Epithelial cell of esophagus (primary cell): ENCODE data around the gene NEURL1.
"Not testable (repeated sequence)": the region's sequence is repeated elsewhere in the genome, so short reads cannot be mapped to it uniquely, and the experiment has no call there.

Experiments used
- DNase-seq: peaks from one replicate; pipeline ENCODE4 v3.0.0; 2010; ENCODE audit warnings: low read depth
- H3K4me3 ChIP-seq: 2 replicates; pipeline ENCODE4 v1.5.1; 2011; ENCODE audit warnings: mild to moderate bottlenecking, low read length, control low read depth
- TF ChIP-seq, protein P1 (sequence below): IDR thresholded peaks from 2 replicates; pipeline ENCODE4 v1.5.1; 2011; ENCODE audit warnings: low read depth, mild to moderate bottlenecking, low read length, control low read depth, inconsistent platforms; ENCODE audit not compliant: insufficient read depth; ENCODE audit errors: missing control alignments

The NEURL1 gene

DNA sequence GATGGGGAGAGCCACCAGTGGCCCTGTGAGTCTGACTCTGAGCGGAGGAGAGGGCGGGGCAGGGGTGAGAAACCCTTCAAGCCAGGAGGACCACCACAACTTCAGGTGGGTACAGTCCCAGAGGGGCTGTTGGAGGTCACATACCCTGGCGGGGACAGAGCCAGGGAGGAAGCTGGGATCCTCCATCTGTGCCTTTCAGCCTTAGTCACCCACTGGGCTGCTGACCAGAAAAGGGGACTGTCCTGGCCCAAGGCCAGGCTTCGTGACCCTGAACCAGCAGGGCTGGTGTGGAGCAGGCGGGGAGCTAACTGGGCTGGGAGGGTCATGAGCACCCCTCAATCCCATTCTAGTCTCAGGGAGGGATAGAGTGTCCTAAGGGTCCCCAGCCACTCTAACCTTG, 13.0 kb upstream of the NEURL1 start:
- TF ChIP-seq, protein P1, sequence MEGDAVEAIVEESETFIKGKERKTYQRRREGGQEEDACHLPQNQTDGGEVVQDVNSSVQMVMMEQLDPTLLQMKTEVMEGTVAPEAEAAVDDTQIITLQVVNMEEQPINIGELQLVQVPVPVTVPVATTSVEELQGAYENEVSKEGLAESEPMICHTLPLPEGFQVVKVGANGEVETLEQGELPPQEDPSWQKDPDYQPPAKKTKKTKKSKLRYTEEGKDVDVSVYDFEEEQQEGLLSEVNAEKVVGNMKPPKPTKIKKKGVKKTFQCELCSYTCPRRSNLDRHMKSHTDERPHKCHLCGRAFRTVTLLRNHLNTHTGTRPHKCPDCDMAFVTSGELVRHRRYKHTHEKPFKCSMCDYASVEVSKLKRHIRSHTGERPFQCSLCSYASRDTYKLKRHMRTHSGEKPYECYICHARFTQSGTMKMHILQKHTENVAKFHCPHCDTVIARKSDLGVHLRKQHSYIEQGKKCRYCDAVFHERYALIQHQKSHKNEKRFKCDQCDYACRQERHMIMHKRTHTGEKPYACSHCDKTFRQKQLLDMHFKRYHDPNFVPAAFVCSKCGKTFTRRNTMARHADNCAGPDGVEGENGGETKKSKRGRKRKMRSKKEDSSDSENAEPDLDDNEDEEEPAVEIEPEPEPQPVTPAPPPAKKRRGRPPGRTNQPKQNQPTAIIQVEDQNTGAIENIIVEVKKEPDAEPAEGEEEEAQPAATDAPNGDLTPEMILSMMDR = no peak
- DNase-seq = no peak
- no peak overlapping the region for H3K4me3 ChIP-seq

DNA sequence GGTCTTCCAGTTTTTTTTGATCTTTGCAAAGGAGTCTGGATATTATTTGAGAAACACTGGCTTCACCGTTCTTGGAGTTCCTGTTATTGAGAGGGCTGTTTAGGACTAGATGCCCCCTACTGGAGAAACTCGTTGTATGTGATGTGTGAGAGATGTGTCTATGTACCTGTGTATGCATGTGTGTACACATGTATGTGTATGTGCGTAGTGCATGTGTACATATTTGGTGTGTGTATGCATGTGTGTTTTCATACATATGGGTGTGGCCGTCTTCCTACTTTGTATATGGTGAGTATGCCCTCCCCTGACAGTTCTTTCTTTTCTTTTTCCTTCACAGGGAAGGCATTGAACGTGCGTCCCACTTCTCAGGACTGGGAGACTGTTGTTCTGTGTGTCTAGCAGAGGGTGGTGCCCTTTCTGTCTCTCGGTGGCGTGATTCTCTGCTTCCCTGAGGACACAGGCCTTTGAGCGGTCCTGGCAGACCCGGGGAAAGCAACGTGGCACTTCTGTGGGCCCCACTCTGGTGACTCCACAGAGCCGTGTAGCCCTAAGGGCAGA, 11.5 kb upstream of the NEURL1 start:
- TF ChIP-seq, protein P1 = peak; percentile 65
- DNase-seq = peak; percentile 77
- H3K4me3 ChIP-seq = no peak overlapping the region

DNA sequence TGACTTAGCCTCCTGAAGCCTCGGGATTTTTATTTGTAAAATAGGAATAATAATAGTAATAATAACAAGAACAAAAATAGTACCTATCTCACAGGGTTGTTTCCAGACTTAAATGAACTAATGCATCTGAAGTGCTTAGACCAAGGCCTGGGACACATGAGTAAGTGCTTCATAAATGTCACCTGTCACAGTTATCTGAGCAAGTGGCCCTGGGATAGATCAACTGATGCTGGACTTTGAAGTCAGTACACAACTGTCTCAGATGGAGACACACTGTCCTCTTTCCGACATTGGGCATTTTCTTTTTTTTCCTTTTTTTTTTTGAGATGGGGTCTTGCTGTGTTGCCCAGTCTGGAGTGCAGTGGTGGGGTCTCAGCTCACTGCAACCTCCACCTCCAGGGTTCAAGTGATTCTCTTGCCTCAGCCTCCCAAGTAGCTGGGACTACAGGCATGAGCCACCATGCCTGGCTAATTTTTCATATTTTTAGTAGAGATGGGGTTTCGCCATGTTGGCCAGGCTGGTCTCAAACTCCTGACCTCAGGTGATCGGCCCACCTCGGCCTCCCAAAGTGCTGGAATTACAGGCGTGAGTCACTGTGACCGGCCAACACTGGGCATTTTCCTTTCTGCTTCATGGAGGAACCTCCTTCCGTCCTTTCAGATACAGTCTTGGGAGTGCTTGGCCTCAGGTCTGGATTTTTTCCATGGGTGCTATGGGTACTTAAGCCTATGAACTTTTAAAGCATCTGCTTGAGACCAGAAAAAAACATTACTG, 6.7 kb upstream of the NEURL1 start:
- DNase-seq, H3K4me3 ChIP-seq: not testable (repeated sequence)

DNA sequence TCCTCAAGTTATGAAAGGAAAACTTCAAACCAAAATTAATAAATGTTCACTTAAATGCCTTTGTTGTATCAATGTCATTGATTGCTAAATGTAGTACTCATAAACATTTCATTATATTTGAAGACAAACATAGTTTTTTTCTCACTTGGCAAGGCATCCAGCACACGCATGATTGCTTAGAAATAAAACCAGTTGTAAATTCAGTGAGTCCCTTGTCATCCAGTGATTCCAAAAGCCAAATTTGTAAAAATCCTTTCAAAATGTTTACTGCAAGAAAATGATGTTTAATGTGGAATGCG, 6.1 kb upstream of the NEURL1 start:
- DNase-seq = no peak
- H3K4me3 ChIP-seq = no peak overlapping the region
- TF ChIP-seq, protein P1 = no peak

DNA sequence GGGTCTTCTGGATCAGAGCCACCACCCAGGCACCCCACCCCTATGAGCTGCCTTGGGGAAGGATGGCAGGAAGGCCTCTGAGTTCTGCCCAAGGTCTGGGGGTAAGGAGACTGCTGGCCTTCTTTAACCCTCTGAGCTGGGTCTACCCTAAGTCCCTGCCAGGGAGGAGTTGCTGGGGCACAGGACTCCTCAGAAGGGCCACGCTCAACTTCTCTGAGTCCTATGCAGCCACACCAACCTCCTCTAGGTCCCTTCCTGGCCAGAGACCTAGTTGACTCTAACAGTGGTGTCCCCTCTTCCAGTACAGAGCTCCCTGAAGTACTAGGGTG, 2.6 kb upstream of the NEURL1 start:
- H3K4me3 ChIP-seq = no peak overlapping the region
- no peak for DNase-seq
- TF ChIP-seq, protein P1 = no peak

DNA sequence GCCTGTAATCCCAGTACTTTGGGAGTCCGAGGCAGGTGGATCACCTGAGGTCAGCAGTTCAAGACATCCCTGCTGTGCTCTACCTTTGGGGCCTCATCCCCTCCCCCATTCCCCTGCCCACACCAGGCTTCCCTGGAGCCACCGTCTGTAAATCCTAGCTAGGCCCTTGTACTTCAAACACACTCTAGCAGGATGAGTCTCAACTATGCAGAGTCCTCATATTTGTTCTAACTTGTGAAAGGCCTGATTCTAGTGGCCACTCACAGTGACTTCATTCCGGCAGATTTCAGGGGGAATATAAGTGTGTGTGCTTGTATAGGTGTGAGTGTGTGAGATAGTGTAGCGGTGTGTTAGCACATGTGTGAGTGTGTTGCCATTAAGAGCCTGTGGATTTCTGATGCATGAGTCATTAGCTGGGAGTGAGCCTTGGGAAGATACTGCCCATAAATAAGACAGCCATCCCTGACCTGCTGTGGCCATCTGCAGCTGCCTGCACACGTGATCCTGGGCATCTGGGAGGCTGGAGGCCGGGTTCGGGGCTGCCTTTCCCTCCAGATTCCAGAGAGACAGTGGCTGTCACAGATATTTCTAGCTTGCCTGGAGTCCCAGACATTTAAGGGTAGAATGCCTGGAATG, 1.7 kb upstream of the NEURL1 start:
- H3K4me3 ChIP-seq = no peak overlapping the region
- DNase-seq = peak; percentile 88
- TF ChIP-seq, protein P1 = no peak

DNA sequence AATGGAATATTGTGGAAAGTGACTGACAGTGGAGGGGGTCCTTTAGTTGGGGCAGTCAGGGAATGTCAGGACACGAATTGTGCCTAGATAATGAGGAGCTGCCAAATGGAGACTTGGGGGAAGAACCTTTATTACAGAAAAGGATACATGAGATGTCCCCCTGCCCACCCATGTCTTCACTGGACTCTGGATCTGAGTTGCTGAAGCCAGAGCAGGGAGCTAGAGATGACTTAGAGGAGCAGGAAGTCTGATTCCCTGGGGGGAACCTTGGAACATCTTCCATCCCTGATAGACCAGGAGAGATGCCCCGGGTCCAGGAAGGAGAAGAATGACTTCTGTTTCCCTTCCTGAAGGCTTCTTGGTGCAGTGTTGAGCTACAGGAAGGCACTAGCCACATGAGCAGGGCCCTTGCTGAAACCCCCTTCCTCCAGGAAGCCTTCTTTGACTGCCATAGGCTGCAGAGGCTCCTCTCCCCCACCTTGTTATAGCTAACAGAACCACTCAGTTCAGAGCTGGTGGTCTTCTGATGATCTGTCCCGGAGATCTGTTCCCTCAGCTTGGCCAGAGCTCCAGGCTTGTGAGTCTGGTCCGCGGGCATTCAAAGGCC, 747 bp upstream of the NEURL1 start:
- no peak overlapping the region for H3K4me3 ChIP-seq
- TF ChIP-seq, protein P1 = no peak
- DNase-seq = no peak
